Neural cell (in vitro differentiated cells): ENCODE results near the gene MCAM. TPM values are rescaled to one million over a fixed set of nuclear protein-coding genes. Genes with fewer than 3 reads are reported as not detected.

Experiments
- H2AFZ ChIP-seq: fragments of 200-600, 300-800 bp; sonication (generic), shearing (Covaris generic); 2 replicates; pipeline ENCODE4 v1.6.0; 2014; ENCODE audit warnings: low read depth, mild to moderate bottlenecking, antibody characterized with exemption, low read length, moderate library complexity
- H3F3A ChIP-seq: fragments of 200-600 bp; shearing (Covaris generic); 2 replicates; pipeline ENCODE4 v1.6.1; 2016; ENCODE audit warnings: mild to moderate bottlenecking, moderate library complexity, mixed read lengths, antibody characterized with exemption, low read length; ENCODE audit not compliant: insufficient read depth, poor library complexity, severe bottlenecking
- H3K27ac ChIP-seq: fragments of 200-600, 300-800 bp; sonication (generic), shearing (Covaris generic); 2 replicates; pipeline ENCODE4 v1.5.1; 2014; ENCODE audit warnings: mild to moderate bottlenecking, low read length, moderate library complexity
- H3K27me3 ChIP-seq: fragments of 300-800, 200-600 bp; sonication (generic), shearing (Covaris generic); 2 replicates; pipeline ENCODE4 v1.6.0; 2014; ENCODE audit warnings: mild to moderate bottlenecking, low read depth, low read length, moderate library complexity; ENCODE audit not compliant: insufficient read depth
- H3K36me3 ChIP-seq: fragments of 300-800, 200-600 bp; sonication (generic), shearing (Covaris generic); 2 replicates; pipeline ENCODE4 v1.5.1; 2014; ENCODE audit warnings: mild to moderate bottlenecking, antibody characterized with exemption, low read length, moderate library complexity; ENCODE audit not compliant: insufficient read depth
- H3K4me2 ChIP-seq: fragments of 300-800, 200-600 bp; sonication (generic), shearing (Covaris generic); 2 replicates; pipeline ENCODE4 v1.6.0; 2014; ENCODE audit warnings: mild to moderate bottlenecking, low read length
- H3K4me3 ChIP-seq: fragments of 300-800, 200-600 bp; sonication (generic), shearing (Covaris generic); 2 replicates; pipeline ENCODE4 v1.5.1; 2014; ENCODE audit warnings: mild to moderate bottlenecking, low read length, moderate library complexity
- H3K79me2 ChIP-seq: fragments of 200-600 bp; shearing (Covaris generic); replicated peaks from 2 replicates; pipeline ENCODE4 v1.6.0; 2014; ENCODE audit warnings: mild to moderate bottlenecking, low read length, moderate library complexity; ENCODE audit not compliant: insufficient read depth
- H3K9ac ChIP-seq: fragments of 300-800, 200-600 bp; sonication (generic), shearing (Covaris generic); 2 replicates; pipeline ENCODE4 v1.6.1; 2016; ENCODE audit warnings: mild to moderate bottlenecking, low read length, mixed read lengths
- H3K9me2 ChIP-seq: fragments of 200-600 bp; shearing (Covaris generic); 2 replicates; pipeline ENCODE4 v1.6.1; 2016; ENCODE audit warnings: mild to moderate bottlenecking, low read length, mixed read lengths; ENCODE audit not compliant: insufficient read depth
- H3K9me3 ChIP-seq: fragments of 200-600, 300-800 bp; sonication (generic), shearing (Covaris generic); 2 replicates; pipeline ENCODE4 v1.6.1; 2016; ENCODE audit warnings: mild to moderate bottlenecking, mixed run types, low read length, moderate library complexity, mixed read lengths
- H4K20me1 ChIP-seq: fragments of 200-600 bp; shearing (Covaris generic); 2 replicates; pipeline ENCODE4 v1.6.1; 2016; ENCODE audit warnings: mild to moderate bottlenecking, mixed run types; ENCODE audit not compliant: insufficient read depth
- CTCF ChIP-seq: fragments of 450-650 bp; IDR thresholded peaks from 2 replicates; pipeline ENCODE4 v1.5.1; 2014; ENCODE audit warnings: antibody characterized with exemption, mild to moderate bottlenecking, moderate library complexity; ENCODE audit not compliant: poor library complexity, severe bottlenecking
- EP300 ChIP-seq: fragments of 450-650 bp; conservative IDR thresholded peaks from 2 replicates; pipeline ENCODE4 v1.6.1; 2014; ENCODE audit warnings: antibody characterized with exemption, mild to moderate bottlenecking, moderate library complexity; ENCODE audit not compliant: poor library complexity, severe bottlenecking
- EZH2 ChIP-seq: fragments of 200-600, 300-800 bp; shearing (Covaris generic), sonication (generic); IDR thresholded peaks from 2 replicates; pipeline ENCODE4 v1.6.1; 2014; ENCODE audit warnings: antibody characterized with exemption, low read length, borderline replicate concordance, mild to moderate bottlenecking; ENCODE audit not compliant: insufficient read depth, poor library complexity, severe bottlenecking
- MXI1 ChIP-seq: fragments of 450-650 bp; conservative IDR thresholded peaks from 2 replicates; pipeline ENCODE4 v1.6.1; 2014; ENCODE audit warnings: antibody characterized with exemption, mild to moderate bottlenecking; ENCODE audit not compliant: poor library complexity, severe bottlenecking
- POLR2AphosphoS5 ChIP-seq: IDR thresholded peaks from 2 replicates; pipeline ENCODE4 v1.6.1; 2012
- RAD21 ChIP-seq: fragments of 450-650 bp; conservative IDR thresholded peaks from 2 replicates; pipeline ENCODE4 v1.6.1; 2014; ENCODE audit warnings: antibody characterized with exemption, mild to moderate bottlenecking, moderate library complexity
- REST ChIP-seq: IDR thresholded peaks from 2 replicates; pipeline ENCODE4 v1.6.1; 2012; ENCODE audit warnings: borderline replicate concordance
- SMC3 ChIP-seq: fragments of 450-650 bp; conservative IDR thresholded peaks from 2 replicates; pipeline ENCODE4 v1.6.1; 2014; ENCODE audit warnings: antibody characterized with exemption, mild to moderate bottlenecking, moderate library complexity; ENCODE audit not compliant: poor library complexity
- TAF1 ChIP-seq: IDR thresholded peaks from 2 replicates; pipeline ENCODE4 v1.6.1; 2012; ENCODE audit warnings: low read depth
- polyA plus RNA-seq: library from polyadenylated mRNA; depleted of rRNA; stranded (reverse); fragments of >200 nt; gene quantifications from 2 replicates; pipeline ENCODE4 v1.2.3, GENCODE V29; 2014

The MCAM gene
- polyA plus RNA-seq, 1 donor from 2014 or later: 7.5 TPM

- Histone ChIP-seq H3K4me2 (no peak within 1 kb of the TSS), H3K36me3 (no peaks in the 10 kb centered on the region), H3K27ac (no peak within 1 kb of the TSS), H3K27me3 (peaks cover 36% of the 10 kb centered on the region), H3F3A (no peaks in the 10 kb centered on the region), H3K4me3 (peak within 1 kb of the TSS; percentile 53), H3K9me2 (no peaks in the 10 kb centered on the region), H4K20me1 (no peaks in the 10 kb centered on the region), H3K79me2 (no peaks in the 10 kb centered on the region), H2AFZ (no peak within 1 kb of the TSS), H3K9ac (no peak within 1 kb of the TSS), H3K9me3 (no peaks in the 10 kb centered on the region)
- no peak for TF ChIP-seq TAF1
- TF ChIP-seq REST: no peak
- TF ChIP-seq EZH2: no peak
- TF ChIP-seq EP300: no peak
- no peak for TF ChIP-seq SMC3
- no peak for TF ChIP-seq RAD21
- no peak for TF ChIP-seq CTCF
- no peak for TF ChIP-seq POLR2AphosphoS5
- no peak for TF ChIP-seq MXI1
Observed at GRCh38 chr11:119340335-119341221, 23.6 kb upstream of the MCAM start, which contains the start of gene C1QTNF5. Gene C1QTNF5 (minus strand): TSS chr11:119340883. CDS start chr11:119340397, 486 bp downstream.

- H3K27ac ChIP-seq: no peak overlapping the region
- no peaks in the 10 kb centered on the region for H3K9me2 ChIP-seq
- TF ChIP-seq POLR2AphosphoS5 (no peak), CTCF (peak; percentile 75), TAF1 (no peak), REST (no peak), EZH2 (no peak), MXI1 (no peak), SMC3 (peak; percentile 57), RAD21 (peak; percentile 53), EP300 (no peak)
- H3K9ac ChIP-seq: no peak overlapping the region
- H3K4me3 ChIP-seq: peak overlapping the region; percentile 53
- H2AFZ ChIP-seq: no peak overlapping the region
- H3K36me3 ChIP-seq: no peaks in the 10 kb centered on the region
- peaks cover 36% of the 10 kb centered on the region for H3K27me3 ChIP-seq
- H3K79me2 ChIP-seq: peaks cover 4% of the 10 kb centered on the region
- H3K9me3 ChIP-seq: no peaks in the 10 kb centered on the region
- no peak overlapping the region for H3K4me2 ChIP-seq
- no peaks in the 10 kb centered on the region for H3F3A ChIP-seq
- H4K20me1 ChIP-seq: no peaks in the 10 kb centered on the region
Observed at GRCh38 chr11:119339589-119340334, 22.8 kb upstream of the MCAM start.
